AG04450 (cell line): ENCODE measurements around the gene TNC. TPM values are rescaled to one million over a fixed set of nuclear protein-coding genes. Genes with fewer than 3 reads are reported as not detected.

Experiments
- CTCF ChIA-PET: fragments of 300-600, 350-600 bp; formaldehyde crosslinking; extraction: SDS; loops from one replicate; lab custom pipeline; 2022; ENCODE audit warnings: antibody characterized with exemption, inconsistent platforms; lab: Charles Lee
- POLR2A ChIA-PET: fragments of 350-600 bp; formaldehyde crosslinking; extraction: SDS; loops from one replicate; lab custom pipeline; 2021; ENCODE audit warnings: antibody characterized with exemption, inconsistent platforms; lab: Yijun Ruan, JAX
- DNase-seq: peaks from one replicate; pipeline ENCODE4 v3.0.0-alpha.2; 2011; ENCODE audit warnings: low read depth, low spot score
- H3K27ac ChIP-seq: one replicate; pipeline ENCODE4 v1.5.1; 2012; ENCODE audit warnings: low read depth, low read length, control low read depth
- H3K27me3 ChIP-seq: one replicate; pipeline ENCODE4 v1.6.0; 2012; ENCODE audit warnings: low read length; ENCODE audit not compliant: control insufficient read depth, insufficient read depth
- H3K4me3 ChIP-seq: 2 replicates; pipeline ENCODE4 v1.5.1; 2011; ENCODE audit warnings: mild to moderate bottlenecking, low read depth, low read length, control low read depth
- H3K9me3 ChIP-seq: 2 replicates; pipeline ENCODE4 v1.5.1; 2012; ENCODE audit warnings: low read length; ENCODE audit not compliant: control insufficient read depth, insufficient read depth
- CTCF ChIP-seq: IDR thresholded peaks from 2 replicates; pipeline ENCODE4 v1.5.1; 2011; ENCODE audit warnings: low read depth, low read length, control low read depth, inconsistent platforms
- polyA plus RNA-seq: library from polyadenylated mRNA; depleted of rRNA; stranded (reverse); fragments of >200 nt; gene quantifications from 2 replicates; pipeline ENCODE4 v1.2.3, GENCODE V29; 2011

The TNC gene
- polyA plus RNA-seq, 1 experiment = 265 TPM

- POLR2A ChIA-PET = no interaction called here
- Histone ChIP-seq H3K27ac (no peak overlapping the region), H3K9me3 (no peaks in the 10 kb centered on the region; the same call in 1 of the 2 replicates), H3K4me3 (no peak overlapping the region), H3K27me3 (no peaks in the 10 kb centered on the region)
- DNase-seq = no peak
- TF ChIP-seq CTCF = no peak
- CTCF ChIA-PET = no interaction called here
These were observed 31.1 kb downstream of the TNC start for GRCh38 chr9:115086886-115087285.

GRCh38 chr9:115086461-115086860 is 31.5 kb downstream of the TNC start:
- no peak for DNase-seq
- H3K9me3 ChIP-seq = no peaks in the 10 kb centered on the region; the same call in 1 of the 2 replicates
- H3K27me3 ChIP-seq = no peaks in the 10 kb centered on the region
- peak overlapping the region; percentile 11 for H3K27ac ChIP-seq
- no peak for TF ChIP-seq CTCF
- ChIA-PET POLR2A (no interaction called here), CTCF (no interaction called here)
- H3K4me3 ChIP-seq = no peak overlapping the region

GRCh38 chr9:115085773-115086377 is 32.1 kb downstream of the TNC start:
- DNase-seq = no peak
- no peak for TF ChIP-seq CTCF
- H3K27ac ChIP-seq = peak overlapping the region; percentile 11
- no peak overlapping the region for H3K4me3 ChIP-seq
- no peaks in the 10 kb centered on the region; the same call in 1 of the 2 replicates for H3K9me3 ChIP-seq
- ChIA-PET POLR2A (no interaction called here), CTCF (no interaction called here)
- H3K27me3 ChIP-seq = no peaks in the 10 kb centered on the region

GRCh38 chr9:115084709-115085108 is 33.2 kb downstream of the TNC start:
- TF ChIP-seq CTCF = no peak
- H3K4me3 ChIP-seq = no peak overlapping the region
- ChIA-PET POLR2A (no interaction called here), CTCF (no interaction called here)
- no peaks in the 10 kb centered on the region for H3K27me3 ChIP-seq
- no peak overlapping the region for H3K27ac ChIP-seq
- no peak for DNase-seq
- H3K9me3 ChIP-seq = no peaks in the 10 kb centered on the region; the same call in 1 of the 2 replicates

- POLR2A ChIA-PET = no interaction called here
- TF ChIP-seq CTCF = no peak
- no peak overlapping the region for H3K27ac ChIP-seq
- H3K9me3 ChIP-seq = no peaks in the 10 kb centered on the region; the same call in 1 of the 2 replicates
- no peak overlapping the region for H3K4me3 ChIP-seq
- DNase-seq = no peak
- CTCF ChIA-PET = no interaction called here
- H3K27me3 ChIP-seq = no peaks in the 10 kb centered on the region
These were observed 33.8 kb downstream of the TNC start for GRCh38 chr9:115084157-115084556.
